GM12892 (cell line): ENCODE measurements around the gene ALKBH4.

Experiments used
- POLR2A ChIP-seq: IDR thresholded peaks from 2 replicates; pipeline ENCODE4 v1.6.1; 2011; ENCODE audit warnings: low read depth, low read length, control low read depth
- POLR2AphosphoS5 ChIP-seq: IDR thresholded peaks from 2 replicates; pipeline ENCODE4 v1.6.1; 2011; ENCODE audit warnings: low read depth, low read length, control low read depth
- TAF1 ChIP-seq: IDR thresholded peaks from 2 replicates; pipeline ENCODE4 v1.6.1; 2011; ENCODE audit warnings: low read depth, mild to moderate bottlenecking, control low read depth, low read length, borderline replicate concordance

- no peak for TF ChIP-seq POLR2A
- no peak for TF ChIP-seq POLR2AphosphoS5
- TF ChIP-seq TAF1: no peak
Measured at GRCh38 chr7:102436118-102436517, 28.5 kb downstream of the ALKBH4 start.
